Body of pancreas (tissue), 4 donors: ENCODE measurements around the gene MYO7B. TPM values are rescaled to one million over a fixed set of nuclear protein-coding genes. Genes with fewer than 3 reads are reported as not detected.

ENCODE experiments used
- ATAC-seq: fragments of 150-250 bp; one replicate; pipeline ENCODE4 v1.9.1; 2016
- DNase-seq, 4 donors: peaks; one replicate each; pipeline ENCODE4 v3.0.0-alpha.2; 2019
- H3K27ac ChIP-seq, 4 donors: fragments of 200-600 bp; sonication (generic); 1 replicate in 3 of 4; 2 replicates in 1 of 4; pipeline versions ENCODE4 v1.5.1 to v1.6.1; 2016 to 2019; ENCODE audit warnings: mild to moderate bottlenecking in 1 of 4, mixed read lengths in 1 of 4, moderate library complexity in 1 of 4
- H3K27me3 ChIP-seq, 2 donors: fragments of 200-600 bp; sonication (generic); one replicate each; pipeline ENCODE4 v1.6.0; 2016; ENCODE audit warnings: mild to moderate bottlenecking in 1 of 2
- H3K36me3 ChIP-seq, 2 donors: fragments of 200-600 bp; sonication (generic); replicated peaks in 1 of 2; 2 replicates each; pipeline ENCODE4 v1.5.1; 2016; ENCODE audit warnings: low read depth in 2 of 2; ENCODE audit not compliant: insufficient read depth in 1 of 2
- H3K4me1 ChIP-seq: fragments of 200-600 bp; sonication (generic); one replicate; pipeline ENCODE4 v1.6.0; 2016
- H3K4me3 ChIP-seq, 2 donors: fragments of 200-600 bp; sonication (generic); 1 replicate in 1 of 2; 2 replicates in 1 of 2; pipeline ENCODE4 v1.5.1; 2016 to 2019
- H3K9me3 ChIP-seq, 3 donors: fragments of 200-600 bp; sonication (generic); 1 replicate in 2 of 3; 2 replicates in 1 of 3; pipeline ENCODE4 v1.5.1; 2016
- POLR2A ChIP-seq, 3 donors: fragments of 450-650 bp; IDR thresholded peaks; one replicate each; pipeline ENCODE4 v1.6.1; 2016; ENCODE audit warnings: antibody characterized with exemption in 3 of 3, mild to moderate bottlenecking in 2 of 3
- WGBS, 2 donors: methylation state at CpG; one replicate each; pipeline ENCODE4 v1.1.5; 2017; 5-methylcytosine and 5-hydroxymethylcytosine counted together
- intact Hi-C: fragments of 100-400 bp; cut with DNase I; formaldehyde crosslinking; loops from one replicate; pipeline ENCODE4 v1.15.1; 2023
- total RNA-seq, 2 donors: library from RNA; depleted of rRNA; stranded (reverse); fragments of >200 nt; gene quantifications; one replicate each; pipeline ENCODE4 v1.1.0, GENCODE V29; 2016
- TF ChIP-seq, protein P1 (sequence below), 7 experiments: fragments of 450-650 bp in 4 of 7; fragments of 200-600 bp in 3 of 7; sonication (generic) in 3 of 7; IDR thresholded peaks; one replicate each; pipeline ENCODE4 v1.5.1; 2016 to 2019; ENCODE audit warnings: antibody characterized with exemption in 7 of 7

MYO7B gene
- total RNA-seq, 2 donors from 2014 or later = 0.33 to 1.8 TPM

DNA sequence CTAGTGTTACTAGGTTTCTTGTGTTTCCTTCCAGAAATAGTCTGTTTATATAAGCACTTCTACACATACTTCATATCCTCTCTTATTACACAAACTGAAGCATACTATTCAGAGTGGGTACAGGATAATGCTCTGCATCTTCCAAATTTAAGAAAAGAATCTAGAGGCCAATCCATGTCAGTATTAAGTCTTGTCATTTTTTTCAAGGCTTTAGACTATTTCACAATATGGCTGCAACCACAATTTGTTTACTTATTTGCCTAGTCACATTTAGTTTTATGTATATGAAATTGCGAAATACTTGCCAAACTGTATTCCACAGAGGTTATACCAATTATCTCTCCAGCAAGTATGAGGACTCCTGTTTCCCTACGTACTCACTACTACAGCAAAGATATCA lies 37.1 kb upstream of the MYO7B start:
- no peak overlapping the region for H3K4me3 ChIP-seq
- no peak for TF ChIP-seq POLR2A (IDR thresholded peaks at IDR 0.05)
- TF ChIP-seq, protein P1, sequence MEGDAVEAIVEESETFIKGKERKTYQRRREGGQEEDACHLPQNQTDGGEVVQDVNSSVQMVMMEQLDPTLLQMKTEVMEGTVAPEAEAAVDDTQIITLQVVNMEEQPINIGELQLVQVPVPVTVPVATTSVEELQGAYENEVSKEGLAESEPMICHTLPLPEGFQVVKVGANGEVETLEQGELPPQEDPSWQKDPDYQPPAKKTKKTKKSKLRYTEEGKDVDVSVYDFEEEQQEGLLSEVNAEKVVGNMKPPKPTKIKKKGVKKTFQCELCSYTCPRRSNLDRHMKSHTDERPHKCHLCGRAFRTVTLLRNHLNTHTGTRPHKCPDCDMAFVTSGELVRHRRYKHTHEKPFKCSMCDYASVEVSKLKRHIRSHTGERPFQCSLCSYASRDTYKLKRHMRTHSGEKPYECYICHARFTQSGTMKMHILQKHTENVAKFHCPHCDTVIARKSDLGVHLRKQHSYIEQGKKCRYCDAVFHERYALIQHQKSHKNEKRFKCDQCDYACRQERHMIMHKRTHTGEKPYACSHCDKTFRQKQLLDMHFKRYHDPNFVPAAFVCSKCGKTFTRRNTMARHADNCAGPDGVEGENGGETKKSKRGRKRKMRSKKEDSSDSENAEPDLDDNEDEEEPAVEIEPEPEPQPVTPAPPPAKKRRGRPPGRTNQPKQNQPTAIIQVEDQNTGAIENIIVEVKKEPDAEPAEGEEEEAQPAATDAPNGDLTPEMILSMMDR (IDR thresholded peaks at IDR 0.05) = no peak
- DNase-seq = no peak
- no peak overlapping the region for H3K27ac ChIP-seq
- 57 to 71% methylated on average over 2 of the region's 2 CpGs for WGBS, 2 donors
- H3K4me1 ChIP-seq = no peaks in the 10 kb centered on the region
- ATAC-seq = no peak
- no peaks in the 10 kb centered on the region for H3K27me3 ChIP-seq
- no peaks in the 10 kb centered on the region for H3K9me3 ChIP-seq
- intact Hi-C loops = no loop called here
- H3K36me3 ChIP-seq = peaks cover 0 to 31% of the 10 kb centered on the region in 2 donors

- DNase-seq = no peak
- Histone ChIP-seq H3K27me3 (no peaks in the 10 kb centered on the region), H3K36me3 (peaks cover 0 to 39% of the 10 kb centered on the region in 2 donors), H3K27ac (no peak overlapping the region), H3K9me3 (no peaks in the 10 kb centered on the region), H3K4me1 (peaks cover 8% of the 10 kb centered on the region), H3K4me3 (no peak overlapping the region)
- no peak for ATAC-seq
- 93% methylated on average over 2 of the region's 2 CpGs for WGBS, 2 donors
- intact Hi-C loops = no loop called here
- TF ChIP-seq, protein P1 (IDR thresholded peaks at IDR 0.05) = no peak
- TF ChIP-seq POLR2A (IDR thresholded peaks at IDR 0.05) = no peak
Measured at GRCh38 chr2:127503491-127503890, 32.0 kb upstream of the MYO7B start.

GRCh38 chr2:127504552-127505430 lies 30.7 kb upstream of the MYO7B start:
- WGBS, 2 donors = 83 to 92% methylated on average over 11 of the region's 11 CpGs
- ATAC-seq = no peak

DNA sequence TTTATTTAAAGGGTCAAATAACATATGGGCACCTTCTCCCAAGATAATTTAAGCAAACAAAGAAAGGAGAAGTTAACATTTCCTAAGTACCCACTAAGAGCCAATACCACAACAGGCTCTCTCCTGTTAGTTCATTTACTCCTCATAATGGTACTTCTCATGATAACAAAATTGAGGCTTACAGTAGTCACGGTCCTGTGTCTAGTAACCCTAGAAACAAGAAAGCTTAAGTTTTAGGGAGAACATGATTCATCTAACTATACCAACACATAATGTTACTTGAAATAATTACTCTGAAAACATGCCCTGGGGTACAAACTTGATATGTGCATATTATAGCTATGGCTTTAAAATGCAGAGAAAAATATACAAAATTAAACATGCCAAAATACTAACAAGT lies 29.0 kb upstream of the MYO7B start:
- no peak for TF ChIP-seq POLR2A (IDR thresholded peaks at IDR 0.05)
- TF ChIP-seq, protein P1 (IDR thresholded peaks at IDR 0.05) = no peak
- ATAC-seq (no peak), DNase-seq (no peak)
- no peak overlapping the region for H3K4me3 ChIP-seq
- intact Hi-C loops = no loop called here
- H3K36me3 ChIP-seq = peaks cover 0 to 29% of the 10 kb centered on the region in 2 donors
- no peak overlapping the region for H3K27ac ChIP-seq
- H3K4me1 ChIP-seq = peaks cover 22% of the 10 kb centered on the region
- no peaks in the 10 kb centered on the region for H3K27me3 ChIP-seq
- 55 to 72% methylated on average over 1 of the region's 1 CpG for WGBS, 2 donors
- no peaks in the 10 kb centered on the region for H3K9me3 ChIP-seq

More at GRCh38 chr2:127504552-127505430, 30.7 kb upstream of the MYO7B start:
- DNase-seq = no peak
- no peak overlapping the region for H3K27ac ChIP-seq
- H3K9me3 ChIP-seq = no peaks in the 10 kb centered on the region
- no peaks in the 10 kb centered on the region for H3K27me3 ChIP-seq
- no peak for TF ChIP-seq POLR2A (IDR thresholded peaks at IDR 0.05)
- TF ChIP-seq, protein P1 (IDR thresholded peaks at IDR 0.05) = no peak
- intact Hi-C loops = no loop called here
- peaks cover 0 to 34% of the 10 kb centered on the region in 2 donors for H3K36me3 ChIP-seq
- no peak overlapping the region for H3K4me3 ChIP-seq
- peaks cover 17% of the 10 kb centered on the region for H3K4me1 ChIP-seq
